ENCODE results near the gene C15orf39.

- TF ChIP-seq POLR2A (IDR thresholded peaks at IDR 0.05; ENCODE audit: low read depth, low read length) (no peak), TAF1 (IDR thresholded peaks at IDR 0.05; ENCODE audit: borderline replicate concordance, low read depth, low read length) (no peak)
These were observed 30.3 kb upstream of the C15orf39 start for GRCh38 chr15:75171408-75171807.
